ENCODE measurements around the gene USH2A.

- TF ChIP-seq ELF4 (IDR thresholded peaks at IDR 0.05) (no peak), L3MBTL2 (conservative IDR thresholded peaks at IDR 0.05) (no peak), FOXM1 (IDR thresholded peaks at IDR 0.05; ENCODE audit: borderline replicate concordance) (no peak)
These were observed 833.4 kb downstream of the USH2A start for GRCh38 chr1:215589650-215590435.

All from HEK293T (cell line).